ENCODE measurements around the gene SLC5A8.

SLC5A8 gene

DNA sequence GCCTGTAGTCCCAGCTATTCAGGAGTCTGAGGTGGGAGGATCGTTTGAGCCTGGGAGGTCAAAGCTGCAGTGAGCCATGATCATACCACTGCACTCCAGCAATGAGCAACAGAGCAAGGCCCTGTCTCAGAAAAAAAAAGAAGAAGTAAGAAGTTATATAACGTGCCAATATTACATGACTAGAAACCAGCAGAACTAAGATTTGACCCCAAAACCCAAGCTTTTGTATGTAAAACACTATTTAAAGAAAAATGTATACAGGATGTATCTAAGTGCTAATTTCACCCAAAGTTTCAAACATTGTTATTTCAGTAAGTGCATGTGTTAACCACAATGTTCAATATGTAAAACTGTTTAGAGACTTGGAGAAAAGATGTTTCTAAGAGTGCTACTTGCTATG, 94.7 kb downstream of the SLC5A8 start:
- Histone ChIP-seq H4K20me1 (no peaks in the 10 kb centered on the region), H3K36me3 (no peaks in the 10 kb centered on the region), H3K9me3 (no peaks in the 10 kb centered on the region), H3K27me3 (no peaks in the 10 kb centered on the region), H3K4me1 (no peaks in the 10 kb centered on the region), H3K4me2 (no peak overlapping the region), H3K9ac (no peak overlapping the region), H3K27ac (no peak overlapping the region), H3K4me3 (no peak overlapping the region)
- TF ChIP-seq Cebpa-rat (IDR thresholded peaks at IDR 0.05), result no peak

- H3K9me3 ChIP-seq, result no peaks in the 10 kb centered on the region
- H3K4me1 ChIP-seq, result no peaks in the 10 kb centered on the region
- no peak for TF ChIP-seq Cebpa-rat (IDR thresholded peaks at IDR 0.05)
- no peaks in the 10 kb centered on the region for H3K36me3 ChIP-seq
- no peak overlapping the region for H3K4me2 ChIP-seq
- H3K4me3 ChIP-seq, result no peak overlapping the region
- no peaks in the 10 kb centered on the region for H4K20me1 ChIP-seq
- H3K9ac ChIP-seq, result no peak overlapping the region
- H3K27me3 ChIP-seq, result no peaks in the 10 kb centered on the region
- H3K27ac ChIP-seq, result no peak overlapping the region
Observed at GRCh38 chr12:101111441-101111840, 98.6 kb downstream of the SLC5A8 start.

- no peak overlapping the region for H3K4me3 ChIP-seq
- H3K9ac ChIP-seq, result no peak overlapping the region
- H3K9me3 ChIP-seq, result no peaks in the 10 kb centered on the region
- no peak overlapping the region for H3K4me2 ChIP-seq
- no peaks in the 10 kb centered on the region for H3K4me1 ChIP-seq
- no peak overlapping the region for H3K27ac ChIP-seq
- no peak for TF ChIP-seq Cebpa-rat (IDR thresholded peaks at IDR 0.05)
- no peaks in the 10 kb centered on the region for H3K36me3 ChIP-seq
- H4K20me1 ChIP-seq, result no peaks in the 10 kb centered on the region
- no peaks in the 10 kb centered on the region for H3K27me3 ChIP-seq
Observed at GRCh38 chr12:101110866-101111265, 99.2 kb downstream of the SLC5A8 start.

DNA sequence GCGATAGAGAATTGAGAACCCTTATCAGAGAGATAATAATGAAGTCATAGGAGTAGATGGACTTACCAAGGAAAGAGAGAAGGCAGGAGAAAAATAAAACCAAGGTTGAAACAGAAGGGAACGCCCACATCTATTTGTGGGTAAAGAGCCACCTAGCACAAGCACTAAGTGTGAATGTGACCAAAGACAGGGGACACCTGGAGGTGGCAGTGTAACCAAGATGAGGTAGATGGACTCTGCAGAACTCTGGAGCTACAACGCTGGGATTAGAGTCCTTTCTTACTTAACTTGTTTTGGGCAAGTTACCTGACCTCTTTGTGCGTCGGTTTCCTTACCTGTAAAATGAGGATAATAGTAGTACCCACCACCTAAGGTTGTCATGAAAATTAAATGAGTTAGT, 101.9 kb downstream of the SLC5A8 start:
- no peaks in the 10 kb centered on the region for H3K27me3 ChIP-seq
- H3K4me2 ChIP-seq, result no peak overlapping the region

GRCh38 chr12:101107032-101107763, 102.8 kb downstream of the SLC5A8 start:
- Histone ChIP-seq H3K27ac (no peak overlapping the region), H3K36me3 (no peaks in the 10 kb centered on the region), H3K4me3 (no peak overlapping the region), H4K20me1 (no peaks in the 10 kb centered on the region), H3K27me3 (no peaks in the 10 kb centered on the region), H3K4me2 (no peak overlapping the region), H3K9ac (no peak overlapping the region), H3K4me1 (no peaks in the 10 kb centered on the region), H3K9me3 (peaks cover 4% of the 10 kb centered on the region)
- TF ChIP-seq Cebpa-rat (IDR thresholded peaks at IDR 0.05), result no peak

More for the DNA sequence above, 101.9 kb downstream of the SLC5A8 start:
- no peaks in the 10 kb centered on the region for H3K4me1 ChIP-seq
- peaks cover 4% of the 10 kb centered on the region for H3K9me3 ChIP-seq
- TF ChIP-seq Cebpa-rat (IDR thresholded peaks at IDR 0.05), result no peak
- no peaks in the 10 kb centered on the region for H4K20me1 ChIP-seq
- H3K27ac ChIP-seq, result no peak overlapping the region
- no peak overlapping the region for H3K9ac ChIP-seq
- H3K4me3 ChIP-seq, result no peak overlapping the region
- no peaks in the 10 kb centered on the region for H3K36me3 ChIP-seq

All from BLaER1 (cell line).